ENCODE measurements around the gene RPF1.

The RPF1 gene

GRCh38 chr1:84476225-84476624, 2.8 kb upstream of the RPF1 start:
- peaks cover 7% of the 10 kb centered on the region; the same call in 1 of the 2 replicates for H3K9me3 ChIP-seq (ENCODE audit: insufficient read depth, low read length)
- no peaks in the 10 kb centered on the region for H3K27me3 ChIP-seq (ENCODE audit: low read length)
- peaks cover 25% of the 10 kb centered on the region for H3K79me2 ChIP-seq (ENCODE audit: insufficient read depth, low read length)
- H4K20me1 ChIP-seq (ENCODE audit: low read depth, low read length): peaks cover 12% of the 10 kb centered on the region; the same call in 1 of the 2 replicates
- H3K4me3 ChIP-seq (ENCODE audit: insufficient read depth, low read length, poor library complexity, severe bottlenecking): no peak overlapping the region
- no peak overlapping the region for H2AFZ ChIP-seq (ENCODE audit: low read depth, low read length, severe bottlenecking)
- H3K27ac ChIP-seq (ENCODE audit: low read depth, low read length): no peak overlapping the region
- TF ChIP-seq CTCF (IDR thresholded peaks at IDR 0.05; ENCODE audit: insufficient read depth, low read length, poor library complexity, severe bottlenecking) (no peak), EZH2phosphoT487 (conservative IDR thresholded peaks at IDR 0.05; ENCODE audit: low read length) (no peak)
- no peaks in the 10 kb centered on the region for H3F3A ChIP-seq (ENCODE audit: insufficient read depth)
- peaks cover 3% of the 10 kb centered on the region for H3K36me3 ChIP-seq (ENCODE audit: low read length)
- H3K4me2 ChIP-seq (ENCODE audit: low read depth, low read length, poor library complexity, severe bottlenecking): no peak overlapping the region
- no peak overlapping the region for H3K9ac ChIP-seq (ENCODE audit: low read length)
- no peaks in the 10 kb centered on the region for H3K9me2 ChIP-seq (replicated peaks; ENCODE audit: insufficient read depth, low read length)

- H3K36me3 ChIP-seq (ENCODE audit: low read length): peaks cover 32% of the 10 kb centered on the region
- H4K20me1 ChIP-seq (ENCODE audit: low read depth, low read length): peaks cover 22% of the 10 kb centered on the region; the same call in 1 of the 2 replicates
- H3F3A ChIP-seq (ENCODE audit: insufficient read depth): no peaks in the 10 kb centered on the region
- no peaks in the 10 kb centered on the region for H3K27me3 ChIP-seq (ENCODE audit: low read length)
- H3K79me2 ChIP-seq (ENCODE audit: insufficient read depth, low read length): peaks cover 54% of the 10 kb centered on the region
- TF ChIP-seq EZH2phosphoT487 (conservative IDR thresholded peaks at IDR 0.05; ENCODE audit: low read length) (no peak), CTCF (IDR thresholded peaks at IDR 0.05; ENCODE audit: insufficient read depth, low read length, poor library complexity, severe bottlenecking) (no peak)
- H3K9ac ChIP-seq (ENCODE audit: low read length): peak overlapping the region; percentile 72
- peak overlapping the region; percentile 89 for H3K4me3 ChIP-seq (ENCODE audit: insufficient read depth, low read length, poor library complexity, severe bottlenecking)
- H3K9me3 ChIP-seq (ENCODE audit: insufficient read depth, low read length): peaks cover 7% of the 10 kb centered on the region; the same call in 1 of the 2 replicates
- no peak overlapping the region for H2AFZ ChIP-seq (ENCODE audit: low read depth, low read length, severe bottlenecking)
- peak overlapping the region; percentile 98 for H3K4me2 ChIP-seq (ENCODE audit: low read depth, low read length, poor library complexity, severe bottlenecking)
- no peaks in the 10 kb centered on the region for H3K9me2 ChIP-seq (replicated peaks; ENCODE audit: insufficient read depth, low read length)
- no peak overlapping the region for H3K27ac ChIP-seq (ENCODE audit: low read depth, low read length)
Measured at GRCh38 chr1:84479998-84480397, 932 bp downstream of the RPF1 start.

GRCh38 chr1:84480650-84481049, 1.6 kb downstream of the RPF1 start:
- peak overlapping the region; percentile 89 for H3K4me3 ChIP-seq (ENCODE audit: insufficient read depth, low read length, poor library complexity, severe bottlenecking)
- peak overlapping the region; percentile 72 for H3K9ac ChIP-seq (ENCODE audit: low read length)
- H3K27ac ChIP-seq (ENCODE audit: low read depth, low read length): no peak overlapping the region
- H3F3A ChIP-seq (ENCODE audit: insufficient read depth): no peaks in the 10 kb centered on the region
- H3K79me2 ChIP-seq (ENCODE audit: insufficient read depth, low read length): peaks cover 61% of the 10 kb centered on the region
- peak overlapping the region; percentile 98 for H3K4me2 ChIP-seq (ENCODE audit: low read depth, low read length, poor library complexity, severe bottlenecking)
- no peaks in the 10 kb centered on the region for H3K27me3 ChIP-seq (ENCODE audit: low read length)
- H3K36me3 ChIP-seq (ENCODE audit: low read length): peaks cover 33% of the 10 kb centered on the region
- peaks cover 22% of the 10 kb centered on the region; the same call in 1 of the 2 replicates for H4K20me1 ChIP-seq (ENCODE audit: low read depth, low read length)
- peaks cover 7% of the 10 kb centered on the region; the same call in 1 of the 2 replicates for H3K9me3 ChIP-seq (ENCODE audit: insufficient read depth, low read length)
- no peaks in the 10 kb centered on the region for H3K9me2 ChIP-seq (replicated peaks; ENCODE audit: insufficient read depth, low read length)
- no peak overlapping the region for H2AFZ ChIP-seq (ENCODE audit: low read depth, low read length, severe bottlenecking)
- no peak for TF ChIP-seq EZH2phosphoT487 (conservative IDR thresholded peaks at IDR 0.05; ENCODE audit: low read length)
- no peak for TF ChIP-seq CTCF (IDR thresholded peaks at IDR 0.05; ENCODE audit: insufficient read depth, low read length, poor library complexity, severe bottlenecking)

Data from SU-DHL-6 (cell line).